K562 (cell line): ENCODE measurements around the gene TMEM217. TPM values are rescaled to one million over a fixed set of nuclear protein-coding genes. Genes with fewer than 3 reads are reported as not detected.

Source experiments
- CAMTA2 ChIP-seq: fragments of 250-450 bp; sonication (Bioruptor Pico); conservative IDR thresholded peaks from 2 replicates; pipeline ENCODE4 v1.5.1; 2022
- CHD7 ChIP-seq: fragments of 200-600 bp; sonication (generic); IDR thresholded peaks from one replicate; pipeline ENCODE4 v1.6.1; 2012; ENCODE audit warnings: mild to moderate bottlenecking, low read depth, low read length, inconsistent platforms
- CLOCK ChIP-seq: fragments of 250-450 bp; sonication (Bioruptor Pico); IDR thresholded peaks from 2 replicates; pipeline ENCODE4 v1.4.0; 2020; ENCODE audit warnings: mild to moderate bottlenecking, moderate library complexity, borderline replicate concordance
- ILK ChIP-seq: fragments of 450-650 bp; IDR thresholded peaks from 2 replicates; pipeline ENCODE4 v1.6.1; 2016; ENCODE audit warnings: missing genetic modification characterization, low read depth, mild to moderate bottlenecking, missing compliant biosample characterization, moderate library complexity, borderline replicate concordance
- OTX1 ChIP-seq: fragments of 450-650 bp; formaldehyde crosslinking; IDR thresholded peaks from 2 replicates; pipeline ENCODE4 v1.4.0; 2022; ENCODE audit warnings: mild to moderate bottlenecking
- PCBP1 ChIP-seq: fragments of 200-400 bp; formaldehyde crosslinking; IDR thresholded peaks from 2 replicates; pipeline ENCODE4 v1.6.1; 2018; ENCODE audit warnings: mild to moderate bottlenecking, low read depth, low read length; ENCODE audit not compliant: poor library complexity, severe bottlenecking
- POLR2AphosphoS5 ChIP-seq: IDR thresholded peaks from 2 replicates; pipeline ENCODE4 v1.6.1; 2011; ENCODE audit warnings: mild to moderate bottlenecking, low read depth, low read length, moderate library complexity; ENCODE audit not compliant: control insufficient read depth, insufficient read depth
- TFE3 ChIP-seq: fragments of 450-650 bp; formaldehyde crosslinking; IDR thresholded peaks from 2 replicates; pipeline ENCODE4 v1.4.0; 2020; ENCODE audit warnings: mild to moderate bottlenecking, mixed read lengths
- ZNF133 ChIP-seq: fragments of 250-450 bp; sonication (Bioruptor Pico); IDR thresholded peaks from 2 replicates; pipeline ENCODE4 v1.4.0; 2020; ENCODE audit warnings: mild to moderate bottlenecking
- ZNF140 ChIP-seq: fragments of 250-450 bp; sonication (Bioruptor Pico); IDR thresholded peaks from 2 replicates; pipeline ENCODE4 v1.8.0; 2021; ENCODE audit warnings: moderate library complexity, mild to moderate bottlenecking, inconsistent platforms
- ZNF3 ChIP-seq: fragments of 250-450 bp; sonication (Bioruptor Pico); IDR thresholded peaks from 2 replicates; pipeline ENCODE4 v1.5.0; 2021; ENCODE audit warnings: mild to moderate bottlenecking, moderate library complexity
- polyA plus RNA-seq, 8 experiments: library from polyadenylated mRNA; depleted of rRNA in 4 of 8; stranded (reverse) in 5 of 8; unstranded in 3 of 8; fragments of >200 nt; fragmentation: Nextera tagmentation in 2 of 8; fragmentation: Illumina TruSeq in 1 of 8; extraction: Ambion mirVana in 2 of 8; extraction: Trizol in 1 of 8; gene quantifications; 2 replicates each; pipeline versions ENCODE4 v1.2.1 to v1.2.3, GENCODE V29; 2011 to 2014; ENCODE audit warnings: inconsistent platforms in 1 of 8, missing spikeins in 1 of 8
- total RNA-seq, 7 experiments: library from RNA; depleted of rRNA in 6 of 7; stranded (reverse); fragments of >200 nt in 6 of 7; fragmentation: Illumina TruSeq in 2 of 7; extraction: Trizol in 2 of 7; gene quantifications; 2 replicates each; pipeline versions ENCODE4 v1.2.1 to v1.2.3, GENCODE V29; 2011 to 2021; ENCODE audit warnings: low replicate concordance in 1 of 7

Gene TMEM217
- total and polyA plus RNA-seq, 9 of the 15 experiments (the other 6 are each of a cell fraction or from before 2014, with no cell fraction given) = 1.3 to 8.0 (median 1.9) TPM

- TF ChIP-seq CLOCK (CRISPR knock-in tag) (no peak), ZNF133 (CRISPR knock-in tag) (no peak), ZNF3 (no peak), PCBP1 (no peak), ILK (tag) (0 out of 2 replicates have a peak, but pooled peaks have one; percentile 33), OTX1 (0 out of 2 replicates have a peak, but pooled peaks have one; percentile 76), CHD7 (no peak), POLR2AphosphoS5 (peak; percentile 37; the same call in 1 of the 2 replicates), ZNF140 (CRISPR knock-in tag) (0 out of 2 replicates have a peak, but pooled peaks have one; percentile 2), TFE3 (CRISPR knock-in tag) (no peak), CAMTA2 (CRISPR knock-in tag) (no peak)
These were observed 17.8 kb downstream of the TMEM217 start (continued) for GRCh38 chr6:37239950-37240713.
